ENCODE measurements around the gene SLC39A10. TPM values are rescaled to one million over a fixed set of nuclear protein-coding genes. Genes with fewer than 3 reads are reported as not detected.

The SLC39A10 gene, protein sequence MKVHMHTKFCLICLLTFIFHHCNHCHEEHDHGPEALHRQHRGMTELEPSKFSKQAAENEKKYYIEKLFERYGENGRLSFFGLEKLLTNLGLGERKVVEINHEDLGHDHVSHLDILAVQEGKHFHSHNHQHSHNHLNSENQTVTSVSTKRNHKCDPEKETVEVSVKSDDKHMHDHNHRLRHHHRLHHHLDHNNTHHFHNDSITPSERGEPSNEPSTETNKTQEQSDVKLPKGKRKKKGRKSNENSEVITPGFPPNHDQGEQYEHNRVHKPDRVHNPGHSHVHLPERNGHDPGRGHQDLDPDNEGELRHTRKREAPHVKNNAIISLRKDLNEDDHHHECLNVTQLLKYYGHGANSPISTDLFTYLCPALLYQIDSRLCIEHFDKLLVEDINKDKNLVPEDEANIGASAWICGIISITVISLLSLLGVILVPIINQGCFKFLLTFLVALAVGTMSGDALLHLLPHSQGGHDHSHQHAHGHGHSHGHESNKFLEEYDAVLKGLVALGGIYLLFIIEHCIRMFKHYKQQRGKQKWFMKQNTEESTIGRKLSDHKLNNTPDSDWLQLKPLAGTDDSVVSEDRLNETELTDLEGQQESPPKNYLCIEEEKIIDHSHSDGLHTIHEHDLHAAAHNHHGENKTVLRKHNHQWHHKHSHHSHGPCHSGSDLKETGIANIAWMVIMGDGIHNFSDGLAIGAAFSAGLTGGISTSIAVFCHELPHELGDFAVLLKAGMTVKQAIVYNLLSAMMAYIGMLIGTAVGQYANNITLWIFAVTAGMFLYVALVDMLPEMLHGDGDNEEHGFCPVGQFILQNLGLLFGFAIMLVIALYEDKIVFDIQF
- 41.6 and 62.5 TPM in 2 replicates for total RNA-seq

DNA sequence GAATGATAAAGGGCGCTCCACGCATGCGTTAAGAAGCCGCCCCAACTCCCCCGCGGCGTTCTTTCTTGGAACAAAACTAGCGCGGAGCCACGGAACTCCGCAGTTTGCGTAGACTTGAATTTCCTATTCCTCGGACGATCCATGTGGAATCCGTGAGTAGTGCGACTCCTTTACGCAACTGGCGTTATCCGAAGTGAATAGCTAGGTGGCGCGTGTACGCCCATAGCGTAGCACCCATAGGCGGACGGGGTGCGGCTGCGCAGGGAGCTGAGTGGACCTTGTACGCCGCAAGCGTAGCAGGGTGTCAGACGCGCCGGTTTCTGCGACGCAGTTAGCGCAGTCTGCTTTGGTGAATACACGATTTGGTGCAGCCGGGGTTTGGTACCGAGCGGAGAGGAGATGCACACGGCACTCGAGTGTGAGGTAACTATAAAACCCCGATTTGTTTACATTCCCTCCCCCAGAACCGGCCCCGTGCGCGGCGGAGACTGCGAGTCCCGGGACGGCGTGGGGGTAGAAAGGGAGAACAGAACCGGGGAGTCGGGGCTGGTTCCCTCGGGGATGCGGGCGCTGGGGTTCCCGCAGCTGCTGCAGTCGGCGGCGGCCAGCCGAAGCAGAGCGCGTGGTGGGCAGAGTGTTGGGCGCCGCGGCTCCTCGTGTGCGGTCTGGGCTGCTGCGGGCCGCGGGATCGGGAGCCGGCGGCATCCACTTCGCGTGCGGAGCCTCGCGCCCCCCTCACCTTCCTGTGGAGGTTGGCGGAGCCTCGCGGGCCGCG is at the start of gene SLC39A10:
SLC39A10 (plus strand) TSS at position 368 of the 775 bp plus-strand sequence. CDS start 22,817 bp downstream, outside the sequence.

Small RNAs within 50 kb of the gene (small RNA-seq; reads per million reads assigned to genes)
- gene RNU6-915P, result not detected

Data from thoracic aorta endothelial cell (primary cell).